Measurements from ENCODE around the gene CDH15.

The CDH15 gene

GRCh38 chr16:89137666-89138512 is 33.7 kb upstream of the CDH15 start:
- Histone ChIP-seq H2AFZ (ENCODE audit: low read depth, low read length) (no peak overlapping the region), H3K9me3 (ENCODE audit: insufficient read depth, low read length, severe bottlenecking) (no peaks in the 10 kb centered on the region), H3K9ac (ENCODE audit: low read depth, low read length) (no peak overlapping the region), H4K20me1 (ENCODE audit: insufficient read depth, low read length) (peaks cover 21% of the 10 kb centered on the region), H3K4me3 (ENCODE audit: low read depth in 1 of 2, low read length in 2 of 2) (no peak overlapping the region), H3K4me2 (ENCODE audit: insufficient read depth, low read length) (no peak overlapping the region), H3K27me3 (ENCODE audit: insufficient read depth, low read length, poor library complexity) (no peaks in the 10 kb centered on the region), H3K36me3 (ENCODE audit: insufficient read depth, low read length) (peaks cover 64% of the 10 kb centered on the region), H3K4me1 (ENCODE audit: insufficient read depth, low read length) (no peaks in the 10 kb centered on the region), H3K27ac (ENCODE audit: low read length) (no peak overlapping the region), H3K79me2 (ENCODE audit: insufficient read depth, low read length) (no peaks in the 10 kb centered on the region)
- no peak for DNase-seq
- no peak for ATAC-seq (ENCODE audit: insufficient read depth, low read depth)
- no peak for TF ChIP-seq CTCF (IDR thresholded peaks at IDR 0.05; ENCODE audit: borderline replicate concordance, extremely low read depth, low read length, poor library complexity, severe bottlenecking)
- no peak for TF ChIP-seq EZH2 (IDR thresholded peaks at IDR 0.05; ENCODE audit: borderline replicate concordance, low read depth, low read length, severe bottlenecking)

GRCh38 chr16:89138513-89138795 is 33.1 kb upstream of the CDH15 start:
- no peak for DNase-seq
- H3K27me3 ChIP-seq (ENCODE audit: insufficient read depth, low read length, poor library complexity), result no peaks in the 10 kb centered on the region
- no peak overlapping the region for H3K4me3 ChIP-seq (ENCODE audit: low read depth in 1 of 2, low read length in 2 of 2)
- H4K20me1 ChIP-seq (ENCODE audit: insufficient read depth, low read length), result peaks cover 21% of the 10 kb centered on the region
- H2AFZ ChIP-seq (ENCODE audit: low read depth, low read length), result no peak overlapping the region
- no peak overlapping the region for H3K9ac ChIP-seq (ENCODE audit: low read depth, low read length)
- H3K27ac ChIP-seq (ENCODE audit: low read length), result no peak overlapping the region
- TF ChIP-seq CTCF (IDR thresholded peaks at IDR 0.05; ENCODE audit: borderline replicate concordance, extremely low read depth, low read length, poor library complexity, severe bottlenecking) (no peak), EZH2 (IDR thresholded peaks at IDR 0.05; ENCODE audit: borderline replicate concordance, low read depth, low read length, severe bottlenecking) (no peak)
- ATAC-seq (ENCODE audit: insufficient read depth, low read depth), result no peak
- no peak overlapping the region for H3K4me2 ChIP-seq (ENCODE audit: insufficient read depth, low read length)
- H3K36me3 ChIP-seq (ENCODE audit: insufficient read depth, low read length), result peaks cover 64% of the 10 kb centered on the region
- no peaks in the 10 kb centered on the region for H3K79me2 ChIP-seq (ENCODE audit: insufficient read depth, low read length)
- no peaks in the 10 kb centered on the region for H3K4me1 ChIP-seq (ENCODE audit: insufficient read depth, low read length)
- H3K9me3 ChIP-seq (ENCODE audit: insufficient read depth, low read length, severe bottlenecking), result no peaks in the 10 kb centered on the region

- no peak overlapping the region for H3K4me3 ChIP-seq (ENCODE audit: low read depth in 1 of 2, low read length in 2 of 2)
- no peaks in the 10 kb centered on the region for H3K27me3 ChIP-seq (ENCODE audit: insufficient read depth, low read length, poor library complexity)
- no peak for ATAC-seq (ENCODE audit: insufficient read depth, low read depth)
- H3K4me2 ChIP-seq (ENCODE audit: insufficient read depth, low read length), result no peak overlapping the region
- peaks cover 64% of the 10 kb centered on the region for H3K36me3 ChIP-seq (ENCODE audit: insufficient read depth, low read length)
- no peaks in the 10 kb centered on the region for H3K79me2 ChIP-seq (ENCODE audit: insufficient read depth, low read length)
- no peak for DNase-seq
- no peaks in the 10 kb centered on the region for H3K4me1 ChIP-seq (ENCODE audit: insufficient read depth, low read length)
- H3K9ac ChIP-seq (ENCODE audit: low read depth, low read length), result no peak overlapping the region
- H3K9me3 ChIP-seq (ENCODE audit: insufficient read depth, low read length, severe bottlenecking), result no peaks in the 10 kb centered on the region
- H4K20me1 ChIP-seq (ENCODE audit: insufficient read depth, low read length), result peaks cover 23% of the 10 kb centered on the region
- no peak for TF ChIP-seq EZH2 (IDR thresholded peaks at IDR 0.05; ENCODE audit: borderline replicate concordance, low read depth, low read length, severe bottlenecking)
- no peak for TF ChIP-seq CTCF (IDR thresholded peaks at IDR 0.05; ENCODE audit: borderline replicate concordance, extremely low read depth, low read length, poor library complexity, severe bottlenecking)
- H3K27ac ChIP-seq (ENCODE audit: low read length), result no peak overlapping the region
- no peak overlapping the region for H2AFZ ChIP-seq (ENCODE audit: low read depth, low read length)
Observed at GRCh38 chr16:89138843-89139520, 32.6 kb upstream of the CDH15 start.
